H1 (cell line): Measurements from ENCODE around the gene VWA3B. TPM values are rescaled to one million over a fixed set of nuclear protein-coding genes. Genes with fewer than 3 reads are reported as not detected.

Source experiments
- CTCF ChIA-PET: fragments of 300-600 bp; sonication (Branson Sonifier 250); formaldehyde crosslinking; loops from one replicate; lab custom pipeline; 2021; ENCODE audit not compliant: partially characterized antibody; lab: Charles Lee
- POLR2A ChIA-PET: fragments of 300-600 bp; sonication (Branson Sonifier 250); formaldehyde crosslinking; loops from one replicate; lab custom pipeline; 2021; ENCODE audit warnings: inconsistent platforms; ENCODE audit not compliant: partially characterized antibody; lab: Charles Lee
- DNase-seq, 2 experiments: peaks; one replicate each; pipeline versions ENCODE4 v3.0.0 to v3.0.0-alpha.2; 2010 to 2022; ENCODE audit warnings: low spot score in 2 of 2, low read depth in 1 of 2, mixed read lengths in 1 of 2
- FAIRE-seq: peaks from 2 replicates; lab custom pipeline; 2011; peaks lifted over from hg19 to GRCh38; lab: Jason Lieb, UNC
- H2AFZ ChIP-seq: 2 replicates; pipeline ENCODE4 v1.8.1; 2012; ENCODE audit warnings: low read length, inconsistent platforms
- H2AK5ac ChIP-seq: 2 replicates; pipeline ENCODE4 v1.6.1; 2013; ENCODE audit warnings: low read depth, low read length
- H2BK120ac ChIP-seq: replicated peaks from 2 replicates; pipeline ENCODE3; 2013; ENCODE audit warnings: low read depth, low read length, inconsistent platforms
- H2BK12ac ChIP-seq: 2 replicates; pipeline ENCODE4 v1.6.1; 2013; ENCODE audit warnings: low read depth, low read length
- H2BK15ac ChIP-seq: 2 replicates; pipeline ENCODE4 v1.6.1; 2013; ENCODE audit warnings: low read length
- H2BK20ac ChIP-seq: 2 replicates; pipeline ENCODE4 v1.6.1; 2013; ENCODE audit warnings: low read length
- H2BK5ac ChIP-seq: 2 replicates; pipeline ENCODE4 v1.6.1; 2013; ENCODE audit warnings: low read depth, low read length
- H3K14ac ChIP-seq: 2 replicates; pipeline ENCODE4 v1.6.1; 2013; ENCODE audit warnings: inconsistent platforms; ENCODE audit not compliant: insufficient read length
- H3K18ac ChIP-seq: 2 replicates; pipeline ENCODE4 v1.6.1; 2013; ENCODE audit warnings: low read length; ENCODE audit errors: extremely low read depth
- H3K23ac ChIP-seq: 2 replicates; pipeline ENCODE4 v1.6.1; 2013; ENCODE audit warnings: inconsistent platforms; ENCODE audit not compliant: insufficient read length
- H3K23me2 ChIP-seq: 2 replicates; pipeline ENCODE4 v1.6.1; 2013; ENCODE audit warnings: low read depth, low read length
- H3K27ac ChIP-seq: 2 replicates; pipeline ENCODE4 v1.6.1; 2011; ENCODE audit warnings: low read depth, low read length, inconsistent platforms
- H3K27me3 ChIP-seq, 4 experiments: replicated peaks in 1 of 4; 1 replicate in 1 of 4; 2 replicates in 3 of 4; pipeline versions ENCODE4 v1.6.1 to v1.8.1; 2011 to 2013; ENCODE audit warnings: low read length in 3 of 4, mild to moderate bottlenecking in 3 of 4, inconsistent platforms in 2 of 4, mixed read lengths in 2 of 4, moderate library complexity in 1 of 4; ENCODE audit not compliant: control insufficient read depth in 3 of 4, insufficient read depth in 3 of 4; ENCODE audit errors: extremely low read depth in 1 of 4
- H3K36me3 ChIP-seq, 4 experiments: 2 replicates each; pipeline versions ENCODE4 v1.6.1 to v1.8.1; 2011 to 2013; ENCODE audit warnings: mild to moderate bottlenecking in 4 of 4, low read length in 3 of 4, moderate library complexity in 2 of 4, control low read depth in 1 of 4, inconsistent platforms in 1 of 4; ENCODE audit not compliant: insufficient read depth in 4 of 4, control insufficient read depth in 2 of 4
- H3K4ac ChIP-seq: replicated peaks from 2 replicates; pipeline ENCODE3; 2013; ENCODE audit warnings: low read length, low read depth, mixed read lengths, inconsistent platforms; ENCODE audit not compliant: insufficient read length
- H3K4me1 ChIP-seq, 4 experiments: replicated peaks in 1 of 4; 1 replicate in 1 of 4; 2 replicates in 3 of 4; pipeline versions ENCODE4 v1.6.1 to v1.8.1; 2011 to 2013; ENCODE audit warnings: low read length in 3 of 4, inconsistent platforms in 2 of 4, mixed read lengths in 1 of 4; ENCODE audit not compliant: insufficient read depth in 4 of 4, control insufficient read depth in 3 of 4
- H3K4me2 ChIP-seq, 2 experiments: 2 replicates each; pipeline versions ENCODE4 v1.6.1 to v1.8.1; 2011 to 2013; ENCODE audit warnings: low read depth in 2 of 2, low read length in 2 of 2, control low read depth in 1 of 2, inconsistent platforms in 1 of 2, mild to moderate bottlenecking in 1 of 2; ENCODE audit not compliant: insufficient read depth in 1 of 2
- H3K4me3 ChIP-seq, 4 experiments: fragments of 200-600, 300-600 bp in 1 of 4; sonication (generic), shearing (Covaris generic), sonication (Bioruptor Twin) in 1 of 4; 2 replicates each; pipeline versions ENCODE4 v1.5.1 to v1.8.1; 2011 to 2016; ENCODE audit warnings: low read length in 4 of 4, low read depth in 3 of 4, control low read depth in 2 of 4, inconsistent platforms in 2 of 4, mild to moderate bottlenecking in 2 of 4, mixed read lengths in 1 of 4, moderate library complexity in 1 of 4; ENCODE audit not compliant: insufficient read depth in 2 of 4; ENCODE audit errors: extremely low read depth in 1 of 4
- H3K56ac ChIP-seq: replicated peaks from 2 replicates; pipeline ENCODE3; 2013; ENCODE audit warnings: low read depth, mild to moderate bottlenecking, mixed read lengths, low read length, inconsistent platforms; ENCODE audit not compliant: insufficient read length
- H3K79me1 ChIP-seq: 2 replicates; pipeline ENCODE4 v1.6.1; 2013; ENCODE audit warnings: low read depth, low read length, control low read depth
- H3K79me2 ChIP-seq, 2 experiments: 2 replicates each; pipeline versions ENCODE4 v1.6.1 to v1.8.1; 2012 to 2013; ENCODE audit warnings: low read length in 2 of 2, mild to moderate bottlenecking in 2 of 2, inconsistent platforms in 1 of 2; ENCODE audit not compliant: insufficient read depth in 2 of 2, control insufficient read depth in 1 of 2
- H3K9ac ChIP-seq, 4 experiments: replicated peaks in 1 of 4; 1 replicate in 1 of 4; 2 replicates in 3 of 4; pipeline versions ENCODE4 v1.6.1 to v1.8.1; 2011 to 2013; ENCODE audit warnings: low read depth in 3 of 4, low read length in 3 of 4, control low read depth in 2 of 4, mild to moderate bottlenecking in 2 of 4, moderate library complexity in 2 of 4, inconsistent platforms in 1 of 4; ENCODE audit errors: extremely low read depth in 1 of 4
- H3K9me3 ChIP-seq, 2 experiments: 2 replicates each; pipeline versions ENCODE4 v1.6.1 to v1.8.1; 2012 to 2013; ENCODE audit warnings: mild to moderate bottlenecking in 2 of 2, moderate library complexity in 2 of 2, control low read depth in 1 of 2, inconsistent platforms in 1 of 2, low read depth in 1 of 2, low read length in 1 of 2, mixed read lengths in 1 of 2; ENCODE audit not compliant: insufficient read depth in 2 of 2
- H4K20me1 ChIP-seq, 2 experiments: replicated peaks in 1 of 2; 2 replicates each; pipeline versions ENCODE3 to v1.8.1; 2011 to 2013; ENCODE audit warnings: inconsistent platforms in 2 of 2, low read length in 2 of 2, mild to moderate bottlenecking in 1 of 2; ENCODE audit not compliant: insufficient read depth in 2 of 2, control insufficient read depth in 1 of 2
- H4K5ac ChIP-seq: 2 replicates; pipeline ENCODE4 v1.6.1; 2013; ENCODE audit warnings: low read length, low read depth, mixed read lengths, inconsistent platforms; ENCODE audit not compliant: insufficient read length
- H4K8ac ChIP-seq: 2 replicates; pipeline ENCODE4 v1.8.0; 2013; ENCODE audit warnings: mild to moderate bottlenecking, moderate library complexity, low read length, inconsistent platforms; ENCODE audit not compliant: insufficient read depth; ENCODE audit errors: extremely low read depth
- H4K91ac ChIP-seq: replicated peaks from 2 replicates; pipeline ENCODE3; 2013; ENCODE audit warnings: low read length, mixed read lengths, inconsistent platforms; ENCODE audit not compliant: insufficient read length
- CBX8 ChIP-seq: fragments of 300-800, 300-1000 bp; sonication (generic); IDR thresholded peaks from 2 replicates; pipeline ENCODE4 v1.7.1; 2016; ENCODE audit warnings: low read depth, low read length, borderline replicate concordance
- JUN ChIP-seq: IDR thresholded peaks from 2 replicates; pipeline ENCODE4 v1.6.1; 2011; ENCODE audit warnings: low read depth, mild to moderate bottlenecking, improper control_type of control experiment, low read length
- JUND ChIP-seq: IDR thresholded peaks from 2 replicates; pipeline ENCODE4 v1.6.1; 2011; ENCODE audit warnings: mild to moderate bottlenecking, improper control_type of control experiment, low read length
- RAD21 ChIP-seq, 2 experiments: IDR thresholded peaks in 1 of 2; conservative IDR thresholded peaks in 1 of 2; 2 replicates each; pipeline ENCODE4 v1.6.1; 2011; ENCODE audit warnings: low read depth in 2 of 2, low read length in 2 of 2, improper control_type of control experiment in 1 of 2, inconsistent platforms in 1 of 2, mild to moderate bottlenecking in 1 of 2, moderate library complexity in 1 of 2
- RNF2 ChIP-seq: fragments of 200-900, 300-1000 bp; sonication (generic); IDR thresholded peaks from 2 replicates; pipeline ENCODE4 v1.7.1; 2016; ENCODE audit warnings: borderline replicate concordance, low read depth, mild to moderate bottlenecking, antibody characterized with exemption, low read length; ENCODE audit not compliant: poor library complexity, severe bottlenecking; ENCODE audit errors: missing control alignments
- RXRA ChIP-seq: IDR thresholded peaks from 2 replicates; pipeline ENCODE4 v1.6.1; 2011; ENCODE audit warnings: low read depth, mild to moderate bottlenecking, low read length, moderate library complexity; ENCODE audit not compliant: insufficient read depth
- SIN3A ChIP-seq, 2 experiments: IDR thresholded peaks in 1 of 2; conservative IDR thresholded peaks in 1 of 2; 2 replicates each; pipeline ENCODE4 v1.6.1; 2011 to 2012; ENCODE audit warnings: low read length in 2 of 2, improper control_type of control experiment in 1 of 2, low read depth in 1 of 2, mild to moderate bottlenecking in 1 of 2
- SP1 ChIP-seq: IDR thresholded peaks from 2 replicates; pipeline ENCODE4 v1.6.1; 2011; ENCODE audit warnings: low read depth, low read length
- SP4 ChIP-seq: IDR thresholded peaks from 2 replicates; pipeline ENCODE4 v1.6.1; 2012; ENCODE audit warnings: low read length, inconsistent platforms
- TAF1 ChIP-seq: IDR thresholded peaks from 2 replicates; pipeline ENCODE4 v1.6.1; 2011; ENCODE audit warnings: mild to moderate bottlenecking, low read depth, low read length
- TEAD4 ChIP-seq: IDR thresholded peaks from 2 replicates; pipeline ENCODE4 v1.6.1; 2012; ENCODE audit warnings: low read depth, low read length, inconsistent platforms, mixed read lengths
- ZNF274 ChIP-seq: IDR thresholded peaks from 2 replicates; pipeline ENCODE4 v1.7.0; 2012; ENCODE audit warnings: low read length, borderline replicate concordance; ENCODE audit errors: extremely low read depth
- WGBS, 2 experiments: shearing (Covaris generic) in 1 of 2; methylation state at CpG; one replicate each; pipeline versions ENCODE4 v1.1.6 to v1.1.7; 2013 to 2015; ENCODE audit warnings: low lambda C conversion rate in 2 of 2, mixed read lengths in 2 of 2, inconsistent platforms in 1 of 2, low coverage in 1 of 2, missing lambda C conversion rate in 1 of 2; ENCODE audit not compliant: insufficient replicate concordance in 2 of 2, insufficient coverage in 1 of 2, insufficient read length in 1 of 2; ENCODE audit errors: extremely low coverage in 1 of 2, missing lambda C conversion rate in 1 of 2; 5-methylcytosine and 5-hydroxymethylcytosine counted together
- polyA plus RNA-seq, 7 experiments: library from polyadenylated mRNA; depleted of rRNA in 3 of 7; stranded (reverse) in 5 of 7; unstranded in 2 of 7; fragments of >200 nt in 5 of 7; fragments of 200-250 nt in 2 of 7; gene quantifications; 1 replicate in 5 of 7; 2 replicates in 1 of 7; 4 replicates in 1 of 7; pipeline versions ENCODE4 v1.2.1 to v1.2.3, GENCODE V29; 2011 to 2013; ENCODE audit warnings: missing spikeins in 2 of 7, mixed read lengths in 2 of 7
- total RNA-seq: library from RNA; stranded (reverse); fragmentation: NEBNext Ultra II Directional; extraction: Animal tissue kit (Norgen Biotek cat#: 25700); gene quantifications from 2 replicates; pipeline ENCODE4 v1.2.1, GENCODE V29; 2021

Gene VWA3B
- total and polyA plus RNA-seq, 2 of the 8 experiments (the other 6 are each of a cell fraction or from before 2014, with no cell fraction given): not detected

- no peaks in the 10 kb centered on the region for H3K79me1 ChIP-seq
- no peak for FAIRE-seq
- H4K91ac ChIP-seq: no peak overlapping the region
- H2BK15ac ChIP-seq: no peak overlapping the region
- H4K5ac ChIP-seq: peak overlapping the region; percentile 19
- H3K18ac ChIP-seq: no peak overlapping the region
- DNase-seq: peak in 1 of 2 experiments; percentile 43
- H4K8ac ChIP-seq: no peak overlapping the region
- H3K27ac ChIP-seq: no peak overlapping the region
- ChIA-PET POLR2A (no interaction called here), CTCF (interaction anchor here (0.8 to 4.1 kb wide), 6 partner anchors 13 to 328 kb away, joined by 3 to 13 read pairs (median 4); no protein-coding TSS in a partner anchor)
- no peak overlapping the region for H3K23ac ChIP-seq
- H3K79me2 ChIP-seq: no peaks in the 10 kb centered on the region
- no peak overlapping the region for H2BK5ac ChIP-seq
- no peak overlapping the region for H2AK5ac ChIP-seq
- no peak overlapping the region for H2BK120ac ChIP-seq
- H3K4me2 ChIP-seq: peak overlapping the region in 1 of 2 experiments; percentile 17; a peak in 2 of 4 replicates
- H3K9ac ChIP-seq: no peak overlapping the region
- no peaks in the 10 kb centered on the region for H3K9me3 ChIP-seq
- no peaks in the 10 kb centered on the region for H3K27me3 ChIP-seq
- whole genome bisulfite sequencing, 2 experiments: 52% methylated on average over 2 of the region's 2 CpGs; no CpG with 5 or more reads in 1 of the 2 experiments
- no peaks in the 10 kb centered on the region for H3K23me2 ChIP-seq
- H3K4ac ChIP-seq: no peak overlapping the region
- peaks cover 0 to 6% (median under 1%) of the 10 kb centered on the region in 4 experiments; a peak in 3 of 7 replicates for H3K4me1 ChIP-seq
- H4K20me1 ChIP-seq: no peaks in the 10 kb centered on the region
- H3K36me3 ChIP-seq: no peaks in the 10 kb centered on the region
- no peak overlapping the region for H3K56ac ChIP-seq
- H3K14ac ChIP-seq: no peak overlapping the region
- no peak overlapping the region for H2BK12ac ChIP-seq
- H3K4me3 ChIP-seq: no peak overlapping the region
- no peak overlapping the region for H2BK20ac ChIP-seq
- no peak overlapping the region for H2AFZ ChIP-seq
- TF ChIP-seq CBX8 (no peak), RAD21 (IDR thresholded peaks at IDR 0.05 in 1 of 2, conservative IDR thresholded peaks at IDR 0.05 in 1 of 2; ENCODE audit: low read depth in 2 of 2, low read length in 2 of 2) (no peak), SP4 (no peak), TEAD4 (no peak), JUN (no peak), SP1 (no peak), RXRA (no peak), SIN3A (conservative IDR thresholded peaks at IDR 0.05 in 1 of 2, IDR thresholded peaks at IDR 0.05 in 1 of 2; ENCODE audit: low read depth in 1 of 2, low read length in 2 of 2) (no peak), TAF1 (no peak), RNF2 (no peak), ZNF274 (no peak), JUND (no peak)
These were observed 49.2 kb upstream of the VWA3B start for GRCh38 chr2:98037666-98038336.
